Lower leg skin (tissue), 4 donors: Measurements from ENCODE around the gene PARD6G. TPM values are rescaled to one million over a fixed set of nuclear protein-coding genes. Genes with fewer than 3 reads are reported as not detected.

ENCODE experiments used
- DNase-seq, 2 donors: peaks; one replicate each; pipeline ENCODE4 v3.0.0-alpha.2; 2019; ENCODE audit warnings: low spot score in 2 of 2
- H3K4me3 ChIP-seq: fragments of 200-600 bp; sonication (generic); 2 replicates; pipeline ENCODE4 v1.5.1; 2017; ENCODE audit warnings: mild to moderate bottlenecking, low read depth; ENCODE audit not compliant: poor library complexity, severe bottlenecking
- POLR2A ChIP-seq, 2 donors: fragments of 450-650 bp; IDR thresholded peaks; one replicate each; pipeline ENCODE4 v1.6.1; 2016 to 2017; ENCODE audit warnings: antibody characterized with exemption in 2 of 2, mild to moderate bottlenecking in 1 of 2, moderate library complexity in 1 of 2
- WGBS, 2 donors: methylation state at CpG; one replicate each; pipeline ENCODE4 v1.1.5; 2018; 5-methylcytosine and 5-hydroxymethylcytosine counted together
- intact Hi-C: fragments of 100-400 bp; cut with DNase I; formaldehyde crosslinking; loops from one replicate; pipeline ENCODE4 v1.15.0; 2023; ENCODE audit warnings: low total_unique reads
- total RNA-seq, 4 donors: library from RNA; depleted of rRNA; stranded (reverse); fragments of >200 nt; gene quantifications; one replicate each; pipeline ENCODE4 v1.1.0, GENCODE V29; 2016
- TF ChIP-seq, protein P1 (sequence below), 3 donors: fragments of 450-650 bp; IDR thresholded peaks; one replicate each; pipeline ENCODE4 v1.5.1; 2016; ENCODE audit warnings: antibody characterized with exemption in 3 of 3, mild to moderate bottlenecking in 3 of 3, moderate library complexity in 2 of 3

Gene PARD6G
- total RNA-seq, 4 donors from 2014 or later, result 89.6 to 122 (median 101) TPM

DNA sequence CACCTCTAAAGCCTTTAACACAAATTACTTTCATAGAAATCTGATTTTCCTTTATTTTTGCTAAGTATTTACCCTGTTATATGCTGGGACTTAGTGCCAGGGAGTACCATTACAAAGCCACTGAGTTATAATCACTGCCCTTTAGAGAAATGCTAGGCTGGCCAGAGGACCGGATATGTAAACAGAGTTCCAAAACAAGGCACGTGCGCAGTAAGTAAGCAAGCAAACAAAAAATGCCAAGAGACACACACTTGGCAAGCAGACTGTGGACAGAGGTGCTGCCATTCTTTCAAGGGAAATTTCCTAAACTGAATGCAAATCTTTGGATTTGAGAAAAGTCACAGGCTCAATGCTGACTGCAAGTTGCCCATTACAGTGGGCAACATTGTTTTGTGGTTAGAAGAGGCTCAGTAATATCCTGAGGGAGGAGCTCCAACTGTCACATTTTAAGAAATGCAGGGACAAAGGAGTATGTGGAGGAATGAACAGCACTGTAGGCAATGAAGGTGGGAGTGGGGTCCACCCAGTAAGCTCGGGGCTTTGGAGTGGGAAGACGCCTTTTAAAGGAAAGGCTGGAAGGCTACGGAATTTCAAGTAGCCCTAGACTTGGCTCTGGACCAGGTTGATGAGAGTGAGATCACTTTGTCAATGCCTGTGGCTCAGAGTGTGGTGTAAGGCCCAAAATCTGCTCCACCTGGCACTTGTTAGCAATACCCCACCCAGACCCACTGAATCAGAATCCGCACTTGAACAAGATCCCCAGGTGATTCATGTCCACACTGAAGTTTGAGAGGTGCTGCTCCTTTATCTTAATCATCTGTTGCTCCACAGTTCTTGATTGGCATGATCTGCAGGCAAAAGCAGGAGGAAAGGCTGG is 2.1 kb upstream of the PARD6G start:
- intact Hi-C loops, result no loop called here
- TF ChIP-seq POLR2A (IDR thresholded peaks at IDR 0.05), result no peak
- TF ChIP-seq, protein P1, sequence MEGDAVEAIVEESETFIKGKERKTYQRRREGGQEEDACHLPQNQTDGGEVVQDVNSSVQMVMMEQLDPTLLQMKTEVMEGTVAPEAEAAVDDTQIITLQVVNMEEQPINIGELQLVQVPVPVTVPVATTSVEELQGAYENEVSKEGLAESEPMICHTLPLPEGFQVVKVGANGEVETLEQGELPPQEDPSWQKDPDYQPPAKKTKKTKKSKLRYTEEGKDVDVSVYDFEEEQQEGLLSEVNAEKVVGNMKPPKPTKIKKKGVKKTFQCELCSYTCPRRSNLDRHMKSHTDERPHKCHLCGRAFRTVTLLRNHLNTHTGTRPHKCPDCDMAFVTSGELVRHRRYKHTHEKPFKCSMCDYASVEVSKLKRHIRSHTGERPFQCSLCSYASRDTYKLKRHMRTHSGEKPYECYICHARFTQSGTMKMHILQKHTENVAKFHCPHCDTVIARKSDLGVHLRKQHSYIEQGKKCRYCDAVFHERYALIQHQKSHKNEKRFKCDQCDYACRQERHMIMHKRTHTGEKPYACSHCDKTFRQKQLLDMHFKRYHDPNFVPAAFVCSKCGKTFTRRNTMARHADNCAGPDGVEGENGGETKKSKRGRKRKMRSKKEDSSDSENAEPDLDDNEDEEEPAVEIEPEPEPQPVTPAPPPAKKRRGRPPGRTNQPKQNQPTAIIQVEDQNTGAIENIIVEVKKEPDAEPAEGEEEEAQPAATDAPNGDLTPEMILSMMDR (IDR thresholded peaks at IDR 0.05), result no peak
- H3K4me3 ChIP-seq, result no peak overlapping the region
- WGBS, 2 donors, result 33 to 55% methylated on average over 7 of the region's 7 CpGs
- peak; percentile 46 to 55 for DNase-seq

- DNase-seq, result peak; percentile 63 to 89
- TF ChIP-seq, protein P1 (IDR thresholded peaks at IDR 0.05), result no peak
- no peak for TF ChIP-seq POLR2A (IDR thresholded peaks at IDR 0.05)
- WGBS, 2 donors, result 0 to 1% methylated on average over 5 to 53 of the region's 106 CpGs
- intact Hi-C loops, result no loop called here
- peak overlapping the region; percentile 76 for H3K4me3 ChIP-seq
Observed at GRCh38 chr18:80246445-80247392, 595 bp downstream of the PARD6G start.

DNA sequence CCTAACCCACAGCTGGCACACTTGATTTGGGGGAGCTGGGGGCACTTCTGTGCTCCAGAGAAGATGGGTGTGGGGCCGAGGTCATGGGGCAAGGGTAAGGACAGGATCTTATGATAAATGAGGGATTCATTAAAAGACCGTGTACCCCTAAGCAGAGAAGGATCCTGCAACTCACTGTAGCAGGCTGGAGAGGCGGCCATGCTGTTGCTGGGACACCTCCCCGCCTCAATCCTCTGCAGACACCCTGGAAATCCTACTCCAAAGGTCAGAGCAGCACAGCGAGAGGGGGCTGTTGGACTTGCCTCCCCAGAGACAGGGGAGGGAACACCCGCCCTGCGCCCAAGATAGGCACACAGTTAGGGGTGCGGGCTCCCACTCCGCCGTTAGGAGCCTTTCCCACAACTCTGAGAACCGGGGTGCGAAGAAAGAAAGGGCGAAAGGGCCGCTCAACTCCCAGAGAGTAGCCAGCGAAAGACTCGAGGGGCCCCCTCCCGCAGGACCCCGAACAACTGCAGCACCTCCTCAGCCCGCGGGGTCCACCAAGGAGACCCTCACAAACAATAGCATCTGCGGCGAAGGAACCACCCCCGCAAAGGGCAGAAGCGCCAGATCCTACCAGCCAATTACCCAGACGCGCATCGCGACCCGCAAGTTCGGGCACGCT is 1.4 kb downstream of the PARD6G start:
- no peak for TF ChIP-seq POLR2A (IDR thresholded peaks at IDR 0.05)
- TF ChIP-seq, protein P1 (IDR thresholded peaks at IDR 0.05), result no peak
- peak overlapping the region; percentile 16 for H3K4me3 ChIP-seq
- DNase-seq, result peak in 1 of 2 donors; percentile 86
- 23 to 24% methylated on average over 17 to 20 of the region's 31 CpGs for WGBS, 2 donors
- intact Hi-C loops, result no loop called here

- no peak overlapping the region for H3K4me3 ChIP-seq
- 41 to 47% methylated on average over 10 of the region's 10 CpGs for WGBS, 2 donors
- intact Hi-C loops, result no loop called here
- peak; percentile 12 to 74 for DNase-seq
- TF ChIP-seq, protein P1 (IDR thresholded peaks at IDR 0.05), result no peak
- TF ChIP-seq POLR2A (IDR thresholded peaks at IDR 0.05), result no peak
Observed at GRCh38 chr18:80244956-80245730, 2.2 kb downstream of the PARD6G start.

- intact Hi-C loops, result no loop called here
- no peak overlapping the region for H3K4me3 ChIP-seq
- peak in 1 of 2 donors; percentile 52 for DNase-seq
- 83 to 86% methylated on average over 6 of the region's 6 CpGs for WGBS, 2 donors
- TF ChIP-seq POLR2A (IDR thresholded peaks at IDR 0.05), result no peak
- TF ChIP-seq, protein P1 (IDR thresholded peaks at IDR 0.05), result no peak
Observed at GRCh38 chr18:80244167-80244566, 3.1 kb downstream of the PARD6G start.
